Measurements from ENCODE around the gene DHX30.
"Not testable (repeated sequence)": the region's sequence is repeated elsewhere in the genome, so short reads cannot be mapped to it uniquely, and the experiment has no call there.

DHX30 gene

DNA sequence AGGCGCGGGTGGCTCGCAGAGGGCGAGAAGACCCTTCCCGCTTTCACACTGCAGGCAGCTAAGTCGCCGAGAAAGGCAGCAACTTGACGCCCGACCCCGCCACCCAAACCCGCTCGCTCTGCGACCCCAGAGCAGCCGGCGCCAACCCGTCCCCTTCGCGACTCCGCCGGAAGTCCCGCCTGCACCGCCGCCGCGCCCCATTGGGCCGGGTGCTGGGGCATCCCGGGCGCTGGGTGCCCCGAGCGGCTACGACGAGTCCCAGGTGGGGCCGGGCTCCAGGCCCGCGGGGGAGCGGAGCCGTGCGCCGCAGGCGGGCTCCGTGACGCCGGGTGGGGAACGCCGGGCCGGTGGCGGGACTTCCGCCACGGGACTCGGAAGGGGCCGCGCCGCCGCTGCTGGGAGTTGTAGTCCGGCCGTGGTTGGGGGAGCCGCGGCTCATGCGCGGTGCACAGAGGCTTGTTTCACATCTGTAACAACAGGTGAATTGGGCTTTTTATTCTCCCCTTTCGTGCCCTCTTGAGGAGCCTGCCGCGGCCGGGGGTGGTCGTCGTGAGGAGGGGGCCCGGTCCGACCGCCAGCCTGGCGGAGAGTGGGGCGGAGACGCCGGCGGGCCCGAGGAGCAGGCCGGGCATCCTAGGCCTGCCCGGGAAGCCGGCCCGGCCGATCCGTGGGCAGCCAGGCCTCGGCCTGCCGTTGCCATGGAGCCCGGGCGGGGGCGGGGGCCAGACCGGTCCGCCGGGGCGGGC, at the start of gene DHX30:
Gene DHX30, plus strand, starts transcription at position 405 of the 746 bp plus-strand sequence. CDS start 7,546 bp downstream, outside the sequence.
- DNase-seq (ENCODE audit: low read depth in 2 of 2, low spot score in 1 of 2): peak; percentile 60

DNA sequence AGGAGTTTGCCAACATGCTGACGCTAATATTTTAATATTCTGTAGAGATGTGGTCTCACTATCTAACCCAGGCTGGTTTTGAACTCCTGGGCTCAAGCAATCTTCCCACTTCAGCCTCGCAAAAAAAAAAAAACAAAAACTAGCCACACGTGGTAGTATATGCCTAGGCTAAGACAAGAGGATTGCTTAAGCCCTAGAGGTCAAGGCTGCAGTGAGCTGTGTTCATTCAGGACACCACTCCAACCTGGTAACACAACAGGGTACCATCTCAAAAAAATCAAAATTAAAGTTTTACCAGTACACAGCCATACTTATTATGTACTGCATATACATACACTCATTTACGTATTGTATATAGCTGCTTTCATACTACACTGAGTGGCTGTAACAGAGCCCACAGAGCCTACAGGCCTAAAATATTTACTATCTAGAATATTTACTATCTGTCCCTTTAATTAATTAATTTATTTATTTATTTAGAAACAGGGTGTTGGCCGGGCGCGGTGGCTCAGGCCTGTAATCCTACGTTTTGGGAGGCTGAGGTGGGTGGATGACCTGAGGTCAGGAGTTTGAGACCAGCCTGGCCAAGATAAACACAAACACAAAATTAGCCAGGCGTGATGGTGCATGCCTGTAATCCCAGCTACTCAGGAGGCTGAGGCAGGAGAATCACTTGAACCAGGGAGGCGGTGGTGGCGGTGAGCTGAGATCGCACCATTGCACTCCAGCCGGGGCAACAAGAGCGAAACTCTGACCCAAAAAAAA, 44.5 kb upstream of the DHX30 start:
- no peak for DNase-seq (ENCODE audit: low read depth in 2 of 2, low spot score in 1 of 2)

GRCh38 chr3:47760207-47760606, 42.7 kb upstream of the DHX30 start:
- not testable (repeated sequence) for DNase-seq (ENCODE audit: low read depth in 2 of 2, low spot score in 1 of 2)

GRCh38 chr3:47761046-47761445, 41.9 kb upstream of the DHX30 start:
- no peak for DNase-seq (ENCODE audit: low read depth in 2 of 2, low spot score in 1 of 2)

GRCh38 chr3:47762233-47762632, 40.7 kb upstream of the DHX30 start:
- DNase-seq (ENCODE audit: low read depth in 2 of 2, low spot score in 1 of 2): no peak

DNA sequence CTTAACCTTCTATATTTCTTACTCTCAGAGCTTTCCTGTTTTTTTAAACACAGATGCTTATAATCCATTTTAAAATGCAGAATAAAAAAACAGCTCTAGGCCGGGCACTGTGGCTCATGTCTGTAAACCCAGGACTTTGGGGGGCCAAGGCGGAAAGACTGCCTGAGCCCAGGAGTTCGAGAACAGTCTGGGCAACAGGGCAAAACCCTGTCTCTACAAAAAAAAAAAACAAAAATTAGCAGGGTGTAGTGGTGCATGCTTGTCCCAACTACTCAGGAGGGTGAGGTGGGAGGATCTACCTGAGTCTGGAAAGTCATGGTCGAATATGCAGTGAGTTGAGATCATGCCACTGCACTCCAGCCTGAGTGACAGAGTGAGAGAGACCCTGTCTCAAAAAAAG, 36.8 kb upstream of the DHX30 start:
- no peak for DNase-seq (ENCODE audit: low read depth in 2 of 2, low spot score in 1 of 2)

GRCh38 chr3:47772047-47772446, 30.9 kb upstream of the DHX30 start:
- DNase-seq (ENCODE audit: low read depth in 2 of 2, low spot score in 1 of 2): no peak

DNA sequence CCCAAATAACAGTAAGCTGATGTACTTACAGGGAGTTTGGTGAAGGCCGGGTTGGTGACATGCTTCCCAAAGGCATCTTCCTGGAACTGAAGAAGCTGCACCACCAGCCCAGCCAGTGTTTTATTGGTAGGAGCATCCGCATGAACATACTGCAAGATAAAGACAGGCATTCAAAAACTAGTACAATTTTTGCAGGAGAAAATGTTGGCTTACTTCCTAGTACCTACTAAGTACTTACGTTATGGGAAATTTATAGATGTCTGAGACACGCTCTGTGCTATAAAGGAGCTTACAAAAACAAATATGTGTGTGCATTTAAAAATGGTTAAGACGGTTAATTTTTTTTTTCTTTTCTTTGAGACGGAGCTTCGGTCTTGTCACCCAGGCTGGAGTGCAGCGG, 30.1 kb upstream of the DHX30 start:
- no peak for DNase-seq (ENCODE audit: low read depth in 2 of 2, low spot score in 1 of 2)

- no peak for DNase-seq (ENCODE audit: low read depth in 2 of 2, low spot score in 1 of 2)
Measured at GRCh38 chr3:47778746-47779145, 24.2 kb upstream of the DHX30 start.

GRCh38 chr3:47780741-47781684, 21.9 kb upstream of the DHX30 start:
- peak; percentile 13 to 29 for DNase-seq (ENCODE audit: low read depth in 2 of 2, low spot score in 1 of 2)

DNA sequence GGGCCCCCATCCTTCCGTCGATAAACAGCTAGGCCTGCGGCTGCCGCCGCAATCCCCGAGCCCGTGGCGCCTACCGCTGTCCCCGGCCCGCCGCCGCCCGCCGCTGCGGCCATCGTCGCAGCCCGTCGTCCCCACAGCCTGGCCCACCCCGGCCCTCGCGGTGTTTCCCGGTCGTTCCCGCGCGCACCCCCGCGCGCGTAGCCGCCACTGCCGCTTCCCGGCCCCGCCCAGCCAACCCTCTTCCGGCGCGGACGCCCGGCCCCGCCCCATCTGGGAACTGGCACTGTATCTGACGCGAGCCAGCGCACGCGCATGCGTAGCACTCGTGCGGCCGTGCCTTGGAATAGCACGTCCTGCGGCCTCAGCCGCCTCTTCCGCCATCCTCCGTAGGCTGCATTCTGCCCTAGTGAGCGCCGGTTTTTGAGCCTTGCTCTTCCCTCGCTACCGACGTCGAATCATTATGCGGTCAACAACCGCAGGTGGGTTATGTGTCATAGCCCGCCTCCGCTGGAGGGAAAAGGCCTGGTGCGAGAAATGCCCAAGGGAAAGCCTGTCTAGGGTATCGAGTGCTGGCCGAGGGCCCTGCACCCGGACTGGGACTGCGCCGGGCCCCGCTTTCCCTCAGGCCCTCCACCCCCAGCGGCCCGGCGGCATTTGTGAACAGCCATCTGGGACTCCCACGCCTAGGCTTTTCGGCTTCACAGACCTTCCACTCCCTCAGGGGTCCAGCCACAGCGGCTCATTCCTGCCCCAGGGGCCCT, 21.1 kb upstream of the DHX30 start, which contains the start of gene SMARCC1:
Gene SMARCC1, minus strand, starts transcription at position 209 of the 761 bp plus-strand sequence. Its CDS starts 96 bp downstream, at position 113.
- peak; percentile 92 to 96 for DNase-seq (ENCODE audit: low read depth in 2 of 2, low spot score in 1 of 2)

GRCh38 chr3:47782446-47783308, 20.3 kb upstream of the DHX30 start:
- DNase-seq (ENCODE audit: low read depth in 2 of 2, low spot score in 1 of 2): no peak

GRCh38 chr3:47783673-47784072, 19.3 kb upstream of the DHX30 start:
- DNase-seq (ENCODE audit: low read depth in 2 of 2, low spot score in 1 of 2): no peak

DNA sequence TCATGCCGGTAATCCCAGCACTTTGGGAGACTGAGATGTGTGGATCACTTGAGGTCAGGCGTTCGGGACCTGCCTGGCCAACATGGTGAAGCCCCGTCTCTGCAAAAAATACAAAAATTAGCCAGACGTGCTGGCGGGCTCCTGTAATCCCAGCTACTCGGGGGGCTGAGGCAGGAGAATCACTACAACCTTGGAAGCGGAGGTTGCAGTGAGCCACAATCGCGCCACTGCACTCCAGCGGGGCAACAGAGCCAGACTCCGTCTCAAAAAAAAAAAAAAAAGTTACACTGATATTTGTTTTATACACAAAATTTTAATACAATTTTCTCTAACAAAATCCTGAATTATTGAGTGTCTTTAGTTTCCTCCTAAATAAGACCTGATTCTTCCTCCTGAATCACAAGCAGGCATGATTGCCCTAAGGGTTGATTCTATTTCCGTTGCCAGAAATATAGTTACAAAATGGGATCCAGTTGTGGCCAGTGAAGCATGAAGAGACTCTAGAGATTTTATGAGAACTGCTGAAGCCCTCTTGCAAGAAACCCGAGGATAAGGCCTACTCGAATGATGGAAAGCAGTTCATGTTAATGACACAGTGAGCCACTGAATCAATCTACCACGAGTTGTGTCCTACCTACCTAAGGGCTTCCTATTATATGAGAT, 11.6 kb upstream of the DHX30 start:
- DNase-seq (ENCODE audit: low read depth in 2 of 2, low spot score in 1 of 2): no peak

DNA sequence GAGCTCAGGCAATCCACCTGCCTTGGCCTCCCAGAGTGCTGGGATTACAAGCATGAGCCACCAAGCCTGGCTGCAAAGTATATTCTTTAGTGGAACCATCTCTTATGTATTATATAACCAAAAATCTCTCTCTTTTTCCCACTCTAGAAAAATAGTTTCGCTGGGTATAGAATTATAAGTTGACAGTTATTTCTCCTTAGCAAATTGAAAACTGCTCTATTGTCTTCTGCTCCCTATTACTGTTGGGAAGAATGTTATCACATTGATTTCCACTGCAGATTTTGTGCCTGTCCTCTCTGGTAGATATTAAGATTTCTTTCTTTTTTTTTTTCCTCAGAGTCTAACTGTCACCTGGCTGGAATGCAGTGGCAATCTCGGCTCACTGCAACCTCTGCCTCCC, 10.2 kb upstream of the DHX30 start:
- DNase-seq (ENCODE audit: low read depth in 2 of 2, low spot score in 1 of 2): no peak

DNA sequence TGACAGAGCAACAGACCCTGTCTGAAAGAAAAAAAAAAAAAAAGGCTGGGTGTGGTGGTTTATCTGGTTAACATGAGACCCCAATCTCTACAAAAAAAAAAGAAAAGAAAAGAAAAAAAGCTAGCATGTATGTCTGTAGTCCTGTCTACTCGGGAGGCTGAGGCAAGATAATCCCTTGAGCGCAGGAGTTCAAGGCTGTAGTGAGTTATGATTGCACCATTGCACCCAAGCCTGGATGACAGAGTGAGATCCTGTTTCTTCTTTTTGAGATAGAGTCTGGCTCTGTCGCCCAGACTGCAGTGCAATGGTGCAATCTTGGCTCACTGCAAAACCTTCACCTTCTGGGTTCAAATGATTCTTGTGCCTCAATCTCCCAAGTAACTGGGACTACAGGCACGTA, 8.4 kb upstream of the DHX30 start:
- no peak for DNase-seq (ENCODE audit: low read depth in 2 of 2, low spot score in 1 of 2)

- DNase-seq (ENCODE audit: low read depth in 2 of 2, low spot score in 1 of 2): no peak
Measured at GRCh38 chr3:47799733-47800132, 3.2 kb upstream of the DHX30 start.

DNA sequence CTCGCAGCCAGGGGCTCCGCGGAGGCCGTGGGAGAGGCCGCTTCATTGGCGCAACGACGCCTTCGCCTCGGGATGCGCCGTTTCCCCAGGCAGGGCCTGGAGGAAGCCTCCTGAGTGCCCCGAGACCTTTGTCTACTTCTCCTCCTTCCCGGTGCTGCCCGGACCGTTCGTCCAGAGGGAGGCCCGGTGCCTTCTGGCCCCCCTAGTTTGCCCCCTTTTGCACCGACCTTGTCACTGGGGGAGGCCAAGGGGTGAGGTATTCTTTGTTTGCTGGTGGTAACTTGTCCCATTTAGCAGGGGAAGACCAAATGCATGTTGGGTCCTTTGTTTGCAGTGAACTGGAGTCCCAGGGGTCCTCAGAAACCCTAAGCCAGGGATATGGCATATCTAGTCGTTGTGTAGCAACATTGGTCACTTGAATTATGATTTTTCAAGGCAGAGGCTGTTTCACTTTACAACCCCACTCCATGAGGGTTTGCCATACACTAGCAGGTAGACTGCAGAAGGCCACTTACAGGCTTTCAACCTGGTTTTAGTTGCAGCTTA, 615 bp downstream of the DHX30 start:
- no peak for DNase-seq (ENCODE audit: low read depth in 2 of 2, low spot score in 1 of 2)

GRCh38 chr3:47804577-47804976, 1.6 kb downstream of the DHX30 start:
- DNase-seq (ENCODE audit: low read depth in 2 of 2, low spot score in 1 of 2): no peak

Measured in stimulated activated CD8-positive, alpha-beta memory T cell treated with anti-CD3 and anti-CD28 coated beads, Interleukin-4, amount 100 ng/mL, for 1 hour (primary cell).